ENCODE results near the gene CRYM. TPM values are rescaled to one million over a fixed set of nuclear protein-coding genes. Genes with fewer than 3 reads are reported as not detected.
A peak's percentile ranks its signal among the peaks of the same experiment; 100 is the strongest.
"Not testable (repeated sequence)": the region's sequence is repeated elsewhere in the genome, so short reads cannot be mapped to it uniquely, and the experiment has no call there.

Gene CRYM
- total RNA-seq, 1 donor from 2014 or later = 0.79 TPM

GRCh38 chr16:21314339-21314738, 36.2 kb upstream of the CRYM start:
- Histone ChIP-seq H3K4me3 (ENCODE audit: low read depth, low read length) (no peak overlapping the region), H3K36me3 (ENCODE audit: control insufficient read depth, insufficient read depth, low read length) (no peaks in the 10 kb centered on the region), H3K27me3 (ENCODE audit: control insufficient read depth, insufficient read depth, low read length) (no peaks in the 10 kb centered on the region)
- FAIRE-seq = no peak
- no peak for TF ChIP-seq CTCF (IDR thresholded peaks at IDR 0.05; ENCODE audit: insufficient read depth, low read length, severe bottlenecking)
- no peak for DNase-seq (ENCODE audit: low read depth)

GRCh38 chr16:21312863-21313372, 34.8 kb upstream of the CRYM start:
- not testable (repeated sequence) for FAIRE-seq; H3K36me3 ChIP-seq (ENCODE audit: control insufficient read depth, insufficient read depth, low read length)

GRCh38 chr16:21312046-21312445, 34.0 kb upstream of the CRYM start:
- H3K4me3 ChIP-seq (ENCODE audit: low read depth, low read length); DNase-seq (ENCODE audit: low read depth); H3K27me3 ChIP-seq (ENCODE audit: control insufficient read depth, insufficient read depth, low read length); H3K36me3 ChIP-seq (ENCODE audit: control insufficient read depth, insufficient read depth, low read length); FAIRE-seq: not testable (repeated sequence)

More at GRCh38 chr16:21312863-21313372, 34.8 kb upstream of the CRYM start:
- not testable (repeated sequence) for DNase-seq (ENCODE audit: low read depth); H3K27me3 ChIP-seq (ENCODE audit: control insufficient read depth, insufficient read depth, low read length); H3K4me3 ChIP-seq (ENCODE audit: low read depth, low read length)

GRCh38 chr16:21306712-21307111, 28.6 kb upstream of the CRYM start:
- DNase-seq (ENCODE audit: low read depth); FAIRE-seq: not testable (repeated sequence)

GRCh38 chr16:21302898-21303528, 24.9 kb upstream of the CRYM start:
- FAIRE-seq = no peak
- Histone ChIP-seq H3K36me3 (ENCODE audit: control insufficient read depth, insufficient read depth, low read length) (no peaks in the 10 kb centered on the region), H3K27me3 (ENCODE audit: control insufficient read depth, insufficient read depth, low read length) (no peaks in the 10 kb centered on the region), H3K4me3 (ENCODE audit: low read depth, low read length) (peak overlapping the region; percentile 88)
- peak; percentile 99 for DNase-seq (ENCODE audit: low read depth)
- TF ChIP-seq CTCF (IDR thresholded peaks at IDR 0.05; ENCODE audit: insufficient read depth, low read length, severe bottlenecking) = no peak

More at GRCh38 chr16:21306712-21307111, 28.6 kb upstream of the CRYM start:
- not testable (repeated sequence) for H3K4me3 ChIP-seq (ENCODE audit: low read depth, low read length); H3K27me3 ChIP-seq (ENCODE audit: control insufficient read depth, insufficient read depth, low read length); H3K36me3 ChIP-seq (ENCODE audit: control insufficient read depth, insufficient read depth, low read length)

- Histone ChIP-seq H3K36me3 (ENCODE audit: control insufficient read depth, insufficient read depth, low read length) (no peaks in the 10 kb centered on the region), H3K4me3 (ENCODE audit: low read depth, low read length) (peak overlapping the region; percentile 88), H3K27me3 (ENCODE audit: control insufficient read depth, insufficient read depth, low read length) (no peaks in the 10 kb centered on the region)
- FAIRE-seq (no peak), DNase-seq (ENCODE audit: low read depth) (peak; percentile 67)
- TF ChIP-seq CTCF (IDR thresholded peaks at IDR 0.05; ENCODE audit: insufficient read depth, low read length, severe bottlenecking) = no peak
These were observed 24.4 kb upstream of the CRYM start for GRCh38 chr16:21302454-21302853.

GRCh38 chr16:21301895-21302291, 23.8 kb upstream of the CRYM start:
- FAIRE-seq (no peak), DNase-seq (ENCODE audit: low read depth) (no peak)
- H3K4me3 ChIP-seq (ENCODE audit: low read depth, low read length) = peak overlapping the region; percentile 88
- no peaks in the 10 kb centered on the region for H3K27me3 ChIP-seq (ENCODE audit: control insufficient read depth, insufficient read depth, low read length)
- TF ChIP-seq CTCF (IDR thresholded peaks at IDR 0.05; ENCODE audit: insufficient read depth, low read length, severe bottlenecking) = no peak
- no peaks in the 10 kb centered on the region for H3K36me3 ChIP-seq (ENCODE audit: control insufficient read depth, insufficient read depth, low read length)
